ENCODE measurements around the gene EPHB1.

EPHB1 gene

DNA sequence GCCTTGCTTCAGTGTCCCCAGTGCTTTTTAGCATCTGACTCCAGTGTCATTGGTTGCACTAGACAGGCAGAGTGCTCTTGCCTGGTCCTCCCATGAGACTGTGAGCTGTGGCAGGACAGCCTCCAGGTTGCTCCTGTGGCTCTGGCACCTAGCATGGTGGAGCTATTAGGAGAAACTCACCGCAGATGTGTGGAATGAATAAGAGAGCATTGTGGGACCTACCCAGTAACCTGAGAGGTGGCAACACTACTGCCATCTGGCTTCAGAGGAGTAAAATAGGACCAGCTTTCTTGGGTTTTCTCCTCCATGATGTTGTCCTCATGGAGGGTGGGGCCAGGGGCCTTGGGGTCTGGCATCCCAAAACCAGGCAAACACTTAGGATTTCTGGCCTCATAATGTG is 183.6 kb downstream of the EPHB1 start:
- TF ChIP-seq, protein P1, sequence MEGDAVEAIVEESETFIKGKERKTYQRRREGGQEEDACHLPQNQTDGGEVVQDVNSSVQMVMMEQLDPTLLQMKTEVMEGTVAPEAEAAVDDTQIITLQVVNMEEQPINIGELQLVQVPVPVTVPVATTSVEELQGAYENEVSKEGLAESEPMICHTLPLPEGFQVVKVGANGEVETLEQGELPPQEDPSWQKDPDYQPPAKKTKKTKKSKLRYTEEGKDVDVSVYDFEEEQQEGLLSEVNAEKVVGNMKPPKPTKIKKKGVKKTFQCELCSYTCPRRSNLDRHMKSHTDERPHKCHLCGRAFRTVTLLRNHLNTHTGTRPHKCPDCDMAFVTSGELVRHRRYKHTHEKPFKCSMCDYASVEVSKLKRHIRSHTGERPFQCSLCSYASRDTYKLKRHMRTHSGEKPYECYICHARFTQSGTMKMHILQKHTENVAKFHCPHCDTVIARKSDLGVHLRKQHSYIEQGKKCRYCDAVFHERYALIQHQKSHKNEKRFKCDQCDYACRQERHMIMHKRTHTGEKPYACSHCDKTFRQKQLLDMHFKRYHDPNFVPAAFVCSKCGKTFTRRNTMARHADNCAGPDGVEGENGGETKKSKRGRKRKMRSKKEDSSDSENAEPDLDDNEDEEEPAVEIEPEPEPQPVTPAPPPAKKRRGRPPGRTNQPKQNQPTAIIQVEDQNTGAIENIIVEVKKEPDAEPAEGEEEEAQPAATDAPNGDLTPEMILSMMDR (IDR thresholded peaks at IDR 0.05; ENCODE audit: low read length) = no peak; the same call in 1 of the 2 replicates
- TF ChIP-seq EZH2 (IDR thresholded peaks at IDR 0.05; ENCODE audit: borderline replicate concordance, low read length) = no peak
- Histone ChIP-seq H3K9ac (ENCODE audit: low read length) (no peak overlapping the region), H3K36me3 (ENCODE audit: insufficient read depth, low read length) (no peaks in the 10 kb centered on the region), H3K79me2 (ENCODE audit: insufficient read depth, low read length) (no peaks in the 10 kb centered on the region), H3K27ac (ENCODE audit: low read depth, low read length, poor library complexity, severe bottlenecking) (no peak overlapping the region), H3F3A (ENCODE audit: insufficient read depth, low read length) (no peaks in the 10 kb centered on the region), H4K20me1 (ENCODE audit: insufficient read depth, low read length) (no peaks in the 10 kb centered on the region), H2AFZ (ENCODE audit: low read length) (no peak overlapping the region), H3K4me2 (ENCODE audit: low read length) (no peak overlapping the region), H3K9me2 (ENCODE audit: low read depth, low read length) (no peaks in the 10 kb centered on the region), H3K9me3 (ENCODE audit: low read length) (no peaks in the 10 kb centered on the region), H3K4me3 (ENCODE audit: low read depth, low read length, poor library complexity, severe bottlenecking) (no peak overlapping the region), H3K4me1 (ENCODE audit: insufficient read depth, low read length, severe bottlenecking) (no peaks in the 10 kb centered on the region), H3K27me3 (ENCODE audit: insufficient read depth, low read length) (no peaks in the 10 kb centered on the region)

DNA sequence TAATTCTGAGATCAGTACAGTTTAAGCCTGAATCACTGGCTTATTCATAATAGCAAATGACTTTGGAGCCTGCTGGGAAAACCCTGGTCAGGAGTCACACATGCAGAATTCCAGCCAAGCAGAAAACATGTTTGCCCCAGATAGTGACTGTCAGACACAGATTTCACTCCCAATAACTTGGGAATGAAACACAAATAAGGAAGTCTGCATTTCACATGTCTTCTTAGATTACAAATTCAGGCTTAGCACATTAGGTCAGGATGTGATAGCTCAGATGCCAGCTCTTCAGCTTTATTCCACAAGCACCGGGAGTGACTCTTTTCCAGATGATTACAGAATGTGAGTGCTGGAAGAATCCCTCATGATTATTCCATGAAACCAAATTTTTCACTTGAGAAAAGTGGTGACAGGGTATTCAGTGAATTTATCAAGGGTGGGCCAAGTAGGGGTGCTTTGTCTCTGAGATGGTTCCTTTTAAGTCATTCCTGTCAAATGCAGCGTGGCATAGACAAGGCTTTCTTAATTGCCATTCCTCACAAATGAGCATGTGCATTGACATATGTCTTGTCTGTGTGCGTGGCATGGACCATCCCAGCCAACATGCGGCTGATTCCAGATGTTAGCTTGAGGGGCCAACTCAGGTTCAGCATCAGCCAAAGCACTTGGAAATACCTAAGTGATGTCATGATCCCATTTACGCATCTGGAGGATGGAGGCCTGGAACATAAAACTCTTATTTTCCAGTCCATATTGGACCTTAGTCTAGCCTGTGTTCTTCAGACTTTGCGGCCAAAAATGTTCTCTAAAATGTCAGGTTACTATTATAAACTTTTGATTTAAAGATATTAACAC is 191.0 kb downstream of the EPHB1 start:
- Histone ChIP-seq H3K9me2 (ENCODE audit: low read depth, low read length) (no peaks in the 10 kb centered on the region), H3K27me3 (ENCODE audit: insufficient read depth, low read length) (no peaks in the 10 kb centered on the region), H3K79me2 (ENCODE audit: insufficient read depth, low read length) (no peaks in the 10 kb centered on the region), H3K4me1 (ENCODE audit: insufficient read depth, low read length, severe bottlenecking) (no peaks in the 10 kb centered on the region), H3K27ac (ENCODE audit: low read depth, low read length, poor library complexity, severe bottlenecking) (no peak overlapping the region), H3K4me2 (ENCODE audit: low read length) (no peak overlapping the region), H4K20me1 (ENCODE audit: insufficient read depth, low read length) (no peaks in the 10 kb centered on the region), H3K36me3 (ENCODE audit: insufficient read depth, low read length) (no peaks in the 10 kb centered on the region), H2AFZ (ENCODE audit: low read length) (no peak overlapping the region), H3K4me3 (ENCODE audit: low read depth, low read length, poor library complexity, severe bottlenecking) (no peak overlapping the region), H3K9ac (ENCODE audit: low read length) (no peak overlapping the region), H3K9me3 (ENCODE audit: low read length) (no peaks in the 10 kb centered on the region), H3F3A (ENCODE audit: insufficient read depth, low read length) (no peaks in the 10 kb centered on the region)
- TF ChIP-seq, protein P1 (IDR thresholded peaks at IDR 0.05; ENCODE audit: low read length) = no peak
- TF ChIP-seq EZH2 (IDR thresholded peaks at IDR 0.05; ENCODE audit: borderline replicate concordance, low read length) = no peak

DNA sequence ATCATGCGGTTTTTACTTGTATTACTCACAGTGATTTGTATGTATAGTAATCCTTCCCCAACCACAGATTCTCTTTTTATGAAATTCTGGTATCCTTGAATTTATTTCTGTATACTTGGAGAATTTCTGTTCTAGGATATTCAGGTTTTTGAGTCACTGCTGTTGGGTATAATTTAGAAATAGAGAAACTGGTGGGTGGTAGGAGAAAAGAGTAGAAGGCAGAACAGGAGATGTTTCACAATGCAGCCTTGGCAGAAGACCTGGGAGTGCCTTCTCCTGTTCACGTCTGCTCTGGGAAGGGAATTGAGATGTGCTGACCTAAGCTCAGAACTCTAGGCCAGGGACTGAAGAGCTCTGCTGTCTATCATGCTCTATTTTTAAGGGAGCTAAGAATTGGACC is 193.6 kb downstream of the EPHB1 start:
- TF ChIP-seq EZH2 (IDR thresholded peaks at IDR 0.05; ENCODE audit: borderline replicate concordance, low read length) = no peak
- TF ChIP-seq, protein P1 (IDR thresholded peaks at IDR 0.05; ENCODE audit: low read length) = no peak
- Histone ChIP-seq H3K36me3 (ENCODE audit: insufficient read depth, low read length) (no peaks in the 10 kb centered on the region), H3K9me3 (ENCODE audit: low read length) (no peaks in the 10 kb centered on the region), H3K4me1 (ENCODE audit: insufficient read depth, low read length, severe bottlenecking) (no peaks in the 10 kb centered on the region), H2AFZ (ENCODE audit: low read length) (no peak overlapping the region), H3K4me3 (ENCODE audit: low read depth, low read length, poor library complexity, severe bottlenecking) (no peak overlapping the region), H3F3A (ENCODE audit: insufficient read depth, low read length) (no peaks in the 10 kb centered on the region), H3K27me3 (ENCODE audit: insufficient read depth, low read length) (no peaks in the 10 kb centered on the region), H3K9me2 (ENCODE audit: low read depth, low read length) (no peaks in the 10 kb centered on the region), H3K9ac (ENCODE audit: low read length) (no peak overlapping the region), H3K4me2 (ENCODE audit: low read length) (no peak overlapping the region), H3K27ac (ENCODE audit: low read depth, low read length, poor library complexity, severe bottlenecking) (no peak overlapping the region), H4K20me1 (ENCODE audit: insufficient read depth, low read length) (no peaks in the 10 kb centered on the region), H3K79me2 (ENCODE audit: insufficient read depth, low read length) (no peaks in the 10 kb centered on the region)
